ENCODE measurements around the gene SERINC3. TPM values are rescaled to one million over a fixed set of nuclear protein-coding genes. Genes with fewer than 3 reads are reported as not detected.
A peak's percentile ranks its signal among the peaks of the same experiment; 100 is the strongest.

The SERINC3 gene
- polyA plus RNA-seq, 1 experiment: 333 TPM

DNA sequence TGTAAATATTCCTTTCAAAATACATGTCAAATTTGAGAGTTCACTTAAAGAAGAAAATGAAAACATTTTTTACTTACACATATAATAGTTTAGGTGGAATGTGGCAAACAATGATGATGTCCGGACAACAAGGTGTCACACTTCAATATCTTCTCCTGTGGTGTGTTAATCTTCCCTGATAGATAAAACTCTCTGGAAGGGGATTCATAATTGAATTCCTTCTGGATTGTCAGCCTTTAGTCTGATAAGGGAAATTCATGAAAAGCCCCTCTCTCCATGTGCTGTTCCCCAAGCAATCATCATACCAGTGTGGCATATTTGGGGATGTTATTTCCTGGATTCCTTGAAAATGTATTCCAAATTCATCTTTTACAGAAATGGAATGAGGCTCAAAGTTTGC lies 971 bp upstream of the SERINC3 start:
- POLR2A ChIA-PET: no interaction called here
- H3K4me3 ChIP-seq (ENCODE audit: low read depth, low read length): no peak overlapping the region
- TF ChIP-seq, protein P1, sequence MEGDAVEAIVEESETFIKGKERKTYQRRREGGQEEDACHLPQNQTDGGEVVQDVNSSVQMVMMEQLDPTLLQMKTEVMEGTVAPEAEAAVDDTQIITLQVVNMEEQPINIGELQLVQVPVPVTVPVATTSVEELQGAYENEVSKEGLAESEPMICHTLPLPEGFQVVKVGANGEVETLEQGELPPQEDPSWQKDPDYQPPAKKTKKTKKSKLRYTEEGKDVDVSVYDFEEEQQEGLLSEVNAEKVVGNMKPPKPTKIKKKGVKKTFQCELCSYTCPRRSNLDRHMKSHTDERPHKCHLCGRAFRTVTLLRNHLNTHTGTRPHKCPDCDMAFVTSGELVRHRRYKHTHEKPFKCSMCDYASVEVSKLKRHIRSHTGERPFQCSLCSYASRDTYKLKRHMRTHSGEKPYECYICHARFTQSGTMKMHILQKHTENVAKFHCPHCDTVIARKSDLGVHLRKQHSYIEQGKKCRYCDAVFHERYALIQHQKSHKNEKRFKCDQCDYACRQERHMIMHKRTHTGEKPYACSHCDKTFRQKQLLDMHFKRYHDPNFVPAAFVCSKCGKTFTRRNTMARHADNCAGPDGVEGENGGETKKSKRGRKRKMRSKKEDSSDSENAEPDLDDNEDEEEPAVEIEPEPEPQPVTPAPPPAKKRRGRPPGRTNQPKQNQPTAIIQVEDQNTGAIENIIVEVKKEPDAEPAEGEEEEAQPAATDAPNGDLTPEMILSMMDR (IDR thresholded peaks at IDR 0.05; ENCODE audit: insufficient read depth, low read depth, low read length): no peak
- no peaks in the 10 kb centered on the region for H3K36me3 ChIP-seq (ENCODE audit: control insufficient read depth, insufficient read depth, low read length)
- H3K27me3 ChIP-seq (ENCODE audit: control insufficient read depth, insufficient read depth, low read length): no peaks in the 10 kb centered on the region
- no peak for DNase-seq (ENCODE audit: low read depth)
- CTCF ChIA-PET: no interaction called here

DNA sequence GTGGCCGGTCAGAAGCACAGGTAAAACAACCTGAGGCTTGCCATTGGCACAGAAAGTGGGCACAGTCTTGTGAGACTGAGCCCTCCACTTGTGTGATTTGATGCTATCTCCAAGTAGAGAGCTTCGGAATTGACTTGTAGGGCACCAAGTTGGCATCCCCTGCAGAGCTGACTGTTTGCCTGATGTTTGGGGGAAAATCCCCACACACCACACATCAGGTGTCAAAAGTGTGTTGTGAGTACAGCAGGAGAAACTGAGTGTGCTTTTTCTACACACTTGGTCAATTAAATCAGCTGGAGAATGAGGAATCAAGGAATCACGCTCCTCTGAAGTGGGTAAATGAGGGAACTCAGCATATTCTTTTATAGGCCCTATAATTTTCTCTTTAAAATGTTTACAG lies 989 bp downstream of the SERINC3 start:
- POLR2A ChIA-PET: no interaction called here

DNA sequence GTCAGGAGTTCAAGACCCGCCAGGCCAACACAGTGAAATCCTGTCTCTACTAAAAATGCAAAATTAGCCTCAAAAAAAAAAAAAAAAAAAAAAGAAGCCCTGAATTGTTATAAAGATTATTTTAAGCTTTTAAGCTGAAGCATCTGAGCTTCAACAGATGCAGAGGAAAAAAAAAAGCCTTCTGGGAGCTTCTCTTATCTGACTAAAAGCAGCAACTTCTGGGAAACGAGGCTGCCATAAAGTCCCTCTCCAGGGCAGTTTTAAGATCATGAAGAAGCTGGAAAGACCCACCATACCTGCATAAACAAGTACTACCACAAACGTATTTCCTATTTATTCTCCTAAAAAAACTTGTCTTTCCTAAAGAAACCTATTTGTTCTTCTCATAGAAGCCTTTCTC lies 3.6 kb downstream of the SERINC3 start:
- H3K4me3 ChIP-seq (ENCODE audit: low read depth, low read length): no peak overlapping the region
- no peak for DNase-seq (ENCODE audit: low read depth)
- TF ChIP-seq, protein P1 (IDR thresholded peaks at IDR 0.05; ENCODE audit: insufficient read depth, low read depth, low read length): no peak
- peaks cover 2% of the 10 kb centered on the region for H3K36me3 ChIP-seq (ENCODE audit: control insufficient read depth, insufficient read depth, low read length)
- CTCF ChIA-PET: no interaction called here
- POLR2A ChIA-PET: interaction anchor here (0.6 kb wide), 2 partner anchors 12 to 15 kb away, joined by 3 to 4 read pairs; no protein-coding TSS in a partner anchor
- H3K27me3 ChIP-seq (ENCODE audit: control insufficient read depth, insufficient read depth, low read length): no peaks in the 10 kb centered on the region

More for the DNA sequence above, 989 bp downstream of the SERINC3 start:
- H3K27me3 ChIP-seq (ENCODE audit: control insufficient read depth, insufficient read depth, low read length): no peaks in the 10 kb centered on the region
- peak overlapping the region; percentile 100 for H3K4me3 ChIP-seq (ENCODE audit: low read depth, low read length)
- peaks cover 2% of the 10 kb centered on the region for H3K36me3 ChIP-seq (ENCODE audit: control insufficient read depth, insufficient read depth, low read length)
- DNase-seq (ENCODE audit: low read depth): no peak
- CTCF ChIA-PET: interaction anchor here (1.0 to 1.4 kb wide), 4 partner anchors 13 to 50 kb away, joined by 4 to 6 read pairs (median 4); no protein-coding TSS in a partner anchor
- TF ChIP-seq, protein P1 (IDR thresholded peaks at IDR 0.05; ENCODE audit: insufficient read depth, low read depth, low read length): no peak

DNA sequence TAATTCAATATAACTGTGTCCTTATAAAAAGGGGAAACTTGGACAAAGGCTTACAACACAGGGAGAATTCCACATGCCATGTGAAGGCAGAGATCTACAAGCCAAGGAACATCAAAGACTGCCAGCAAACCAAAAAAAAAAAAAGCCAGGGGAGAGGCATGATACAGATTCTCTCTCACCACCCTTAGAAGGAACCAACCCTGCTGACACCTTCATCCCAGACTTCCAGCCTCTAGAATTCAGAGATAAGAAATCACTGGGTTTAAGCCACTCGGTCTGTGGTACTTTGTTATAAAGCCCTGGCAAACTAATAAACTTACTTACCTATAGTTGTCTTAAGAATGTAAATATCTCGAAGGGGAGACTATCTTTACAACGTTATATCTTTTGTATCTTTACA lies 4.4 kb downstream of the SERINC3 start:
- TF ChIP-seq, protein P1 (IDR thresholded peaks at IDR 0.05; ENCODE audit: insufficient read depth, low read depth, low read length): no peak
- Histone ChIP-seq H3K27me3 (ENCODE audit: control insufficient read depth, insufficient read depth, low read length) (no peaks in the 10 kb centered on the region), H3K4me3 (ENCODE audit: low read depth, low read length) (no peak overlapping the region), H3K36me3 (ENCODE audit: control insufficient read depth, insufficient read depth, low read length) (peaks cover 2% of the 10 kb centered on the region)
- CTCF ChIA-PET: no interaction called here
- POLR2A ChIA-PET: no interaction called here
- no peak for DNase-seq (ENCODE audit: low read depth)

DNA sequence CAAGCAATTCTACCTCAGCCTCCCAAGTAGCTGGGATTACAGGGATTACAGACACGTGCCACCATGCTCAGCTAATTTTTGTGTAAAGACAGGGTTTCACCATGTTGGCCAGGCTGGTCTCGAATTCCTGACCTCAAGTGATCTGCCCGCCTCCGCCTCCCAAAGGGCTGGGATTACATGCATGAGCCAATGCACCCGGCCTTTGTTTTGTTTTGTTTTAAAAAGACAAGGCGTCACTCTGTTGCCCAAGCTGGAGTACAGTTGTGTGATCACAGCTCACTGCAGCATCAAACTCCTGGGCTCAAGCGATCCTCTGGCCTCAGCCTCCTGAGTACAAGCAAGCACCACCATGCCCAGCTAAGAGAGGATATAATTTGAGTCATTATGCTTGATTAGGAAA lies 5.4 kb downstream of the SERINC3 start:
- ChIA-PET POLR2A (no interaction called here), CTCF (interaction anchor here (0.9 kb wide), 1 partner anchor 13 kb away, joined by 3 read pairs; no protein-coding TSS in a partner anchor)
- H3K36me3 ChIP-seq (ENCODE audit: control insufficient read depth, insufficient read depth, low read length): peaks cover 2% of the 10 kb centered on the region
- no peak overlapping the region for H3K4me3 ChIP-seq (ENCODE audit: low read depth, low read length)
- no peaks in the 10 kb centered on the region for H3K27me3 ChIP-seq (ENCODE audit: control insufficient read depth, insufficient read depth, low read length)
- no peak for DNase-seq (ENCODE audit: low read depth)
- TF ChIP-seq, protein P1 (IDR thresholded peaks at IDR 0.05; ENCODE audit: insufficient read depth, low read depth, low read length): no peak
